HG03342 (cell line): ENCODE measurements around the gene EIF5.

Experiments
- ATAC-seq: cut with Tn5 transposase; IDR thresholded peaks from one replicate; pipeline ENCODE4 v1.9.1; 2021; ENCODE audit warnings: mild to moderate bottlenecking, moderate library complexity; ENCODE audit not compliant: unreplicated experiment

The EIF5 gene

DNA sequence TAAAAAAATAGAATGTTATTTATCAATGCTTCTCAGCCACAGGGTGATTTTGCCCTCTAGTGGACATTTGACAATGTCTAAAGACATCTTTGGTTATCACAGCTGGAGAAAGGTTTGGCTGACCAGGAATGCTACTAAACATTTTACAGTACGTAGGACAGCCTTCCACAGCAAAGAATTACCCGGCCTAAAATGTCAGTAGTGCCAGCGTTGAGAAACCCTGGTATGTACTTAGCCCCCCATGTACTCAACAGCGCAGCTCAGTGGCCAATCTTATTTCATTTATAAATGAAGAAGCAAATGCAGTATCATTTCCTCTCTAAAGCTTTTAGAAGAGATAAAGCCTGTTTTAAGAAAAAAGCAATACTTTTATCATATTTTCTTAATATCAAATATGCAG lies 57.0 kb downstream of the EIF5 start:
- ATAC-seq: no peak

DNA sequence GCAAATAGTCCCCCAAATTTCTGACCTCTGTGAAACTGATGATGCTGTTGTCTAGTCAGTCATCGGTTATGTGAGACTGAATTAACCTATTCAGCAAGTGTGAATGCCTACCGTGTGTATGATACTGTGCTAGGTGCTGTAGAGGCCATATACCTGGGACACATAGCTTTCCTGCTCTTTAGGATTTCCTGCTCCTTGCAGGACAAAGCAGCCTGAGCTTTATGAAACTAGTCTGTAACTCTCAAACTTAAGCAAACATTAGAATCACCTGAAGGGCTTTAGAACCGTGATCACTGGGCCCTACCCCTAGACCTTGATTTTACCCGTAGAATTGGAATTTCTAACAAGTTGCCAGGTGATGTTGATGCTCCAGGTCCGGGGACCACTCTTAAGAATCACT lies 58.1 kb downstream of the EIF5 start:
- no peak for ATAC-seq

DNA sequence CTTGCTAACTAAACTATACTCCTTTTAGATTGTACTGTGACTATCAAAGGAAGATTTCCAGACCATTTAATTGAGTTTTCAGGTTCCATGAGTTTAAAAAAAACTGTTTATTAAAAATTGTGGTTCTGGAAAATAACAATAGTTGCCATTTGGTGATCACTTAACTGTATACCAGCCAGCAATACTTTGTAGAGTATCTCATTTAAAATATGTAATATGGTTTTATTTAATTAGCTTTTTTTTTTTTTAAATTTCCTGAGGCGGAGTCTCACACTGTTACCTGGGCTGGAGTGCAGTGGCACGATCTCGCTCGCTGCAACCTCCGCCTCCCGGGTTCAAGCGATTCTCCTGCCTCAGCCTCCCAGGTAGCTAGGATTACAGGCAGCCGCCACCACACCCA lies 58.5 kb downstream of the EIF5 start:
- no peak for ATAC-seq

DNA sequence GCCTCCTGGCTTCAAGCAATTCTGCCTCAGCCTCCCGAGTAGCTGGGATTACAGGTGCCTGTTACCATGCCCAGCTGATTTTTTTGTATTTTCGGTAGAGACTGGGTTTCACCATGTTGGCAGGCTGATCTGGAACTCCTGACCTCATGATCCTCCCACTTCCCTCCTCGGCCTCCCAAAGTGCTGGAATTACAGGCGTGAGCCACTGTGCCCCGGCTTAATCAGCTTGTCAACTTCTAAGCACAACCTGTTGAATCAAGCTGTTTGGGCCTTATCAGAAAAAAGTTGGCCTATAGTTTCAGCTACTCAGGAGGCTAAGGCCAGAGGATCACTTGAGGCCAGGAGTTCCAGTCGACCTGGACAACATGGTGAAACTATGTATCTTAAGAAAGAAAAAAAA lies 59.0 kb downstream of the EIF5 start:
- no peak for ATAC-seq

DNA sequence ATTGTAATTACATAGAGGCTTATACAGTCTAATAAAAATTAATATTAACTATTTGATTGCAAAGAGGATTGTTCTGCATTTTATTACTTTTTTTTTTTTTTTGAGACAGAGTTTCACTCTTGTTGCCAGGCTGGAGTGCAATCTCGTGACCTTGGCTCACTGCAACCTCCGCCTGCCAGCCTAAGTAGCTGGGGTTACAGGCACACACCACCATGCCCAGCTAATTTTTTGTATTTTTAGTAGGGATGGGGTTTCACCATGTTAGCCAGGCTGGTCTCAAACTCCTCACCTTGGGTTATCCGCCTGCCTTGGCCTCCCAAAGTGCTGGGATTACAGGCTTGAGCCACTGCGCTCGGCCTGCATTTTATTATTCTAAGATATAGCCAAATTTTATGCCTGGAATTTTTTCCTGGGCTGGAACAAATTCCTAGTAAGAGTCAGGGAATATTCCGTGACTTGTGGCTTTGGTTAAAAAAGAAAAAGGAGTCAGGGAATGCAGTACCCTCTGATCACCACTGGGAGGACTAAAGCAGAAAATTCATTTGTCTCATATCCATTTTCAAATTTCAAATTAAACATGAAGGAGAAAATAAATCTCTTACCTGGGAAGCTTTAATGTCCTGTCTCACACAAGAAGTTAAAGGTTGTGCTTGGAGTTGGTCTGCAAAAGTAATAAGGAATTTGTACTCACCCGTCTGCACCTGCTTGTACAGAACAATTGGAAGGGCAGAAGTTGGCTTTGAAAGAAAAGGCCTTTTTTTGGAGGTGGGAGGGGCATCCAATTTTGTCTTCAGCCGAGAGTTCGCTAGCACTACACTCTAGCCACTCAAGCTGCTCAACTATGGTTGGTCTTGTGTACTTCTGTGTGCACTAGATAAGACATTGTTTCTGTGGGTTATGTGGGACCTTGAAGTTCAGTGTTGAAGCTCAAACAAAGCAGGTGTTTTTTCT lies 59.9 kb downstream of the EIF5 start:
- ATAC-seq: no peak
